ENCODE data around the gene KCNJ11.

Gene KCNJ11

GRCh38 chr11:17414992-17415391, 26.5 kb upstream of the KCNJ11 start:
- H3K27ac ChIP-seq: no peak overlapping the region
- TF ChIP-seq ZFX (IDR thresholded peaks at IDR 0.05; ENCODE audit: borderline replicate concordance): no peak
- TF ChIP-seq, protein P1, sequence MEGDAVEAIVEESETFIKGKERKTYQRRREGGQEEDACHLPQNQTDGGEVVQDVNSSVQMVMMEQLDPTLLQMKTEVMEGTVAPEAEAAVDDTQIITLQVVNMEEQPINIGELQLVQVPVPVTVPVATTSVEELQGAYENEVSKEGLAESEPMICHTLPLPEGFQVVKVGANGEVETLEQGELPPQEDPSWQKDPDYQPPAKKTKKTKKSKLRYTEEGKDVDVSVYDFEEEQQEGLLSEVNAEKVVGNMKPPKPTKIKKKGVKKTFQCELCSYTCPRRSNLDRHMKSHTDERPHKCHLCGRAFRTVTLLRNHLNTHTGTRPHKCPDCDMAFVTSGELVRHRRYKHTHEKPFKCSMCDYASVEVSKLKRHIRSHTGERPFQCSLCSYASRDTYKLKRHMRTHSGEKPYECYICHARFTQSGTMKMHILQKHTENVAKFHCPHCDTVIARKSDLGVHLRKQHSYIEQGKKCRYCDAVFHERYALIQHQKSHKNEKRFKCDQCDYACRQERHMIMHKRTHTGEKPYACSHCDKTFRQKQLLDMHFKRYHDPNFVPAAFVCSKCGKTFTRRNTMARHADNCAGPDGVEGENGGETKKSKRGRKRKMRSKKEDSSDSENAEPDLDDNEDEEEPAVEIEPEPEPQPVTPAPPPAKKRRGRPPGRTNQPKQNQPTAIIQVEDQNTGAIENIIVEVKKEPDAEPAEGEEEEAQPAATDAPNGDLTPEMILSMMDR (IDR thresholded peaks at IDR 0.05): no peak

DNA sequence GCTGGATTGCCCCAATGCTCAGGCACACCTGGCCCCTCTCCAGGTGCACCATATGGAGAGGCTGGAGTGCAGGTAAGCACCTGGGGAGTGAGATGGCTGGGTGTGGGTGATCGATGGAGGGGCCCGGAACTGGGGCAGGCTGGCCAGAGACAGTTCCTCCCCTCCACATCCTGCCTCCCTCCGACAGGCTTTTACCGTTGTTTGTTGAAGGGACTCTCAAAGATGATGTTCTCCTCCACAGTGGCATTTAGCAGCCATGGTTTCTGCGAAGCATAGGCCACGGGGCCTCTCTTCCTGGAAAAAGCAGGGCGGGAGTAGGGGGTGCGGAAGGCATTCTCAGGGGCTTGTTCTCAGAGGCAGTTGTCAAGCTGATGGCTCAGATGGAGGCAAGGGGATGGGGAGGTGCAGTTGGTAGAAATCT, 25.9 kb upstream of the KCNJ11 start:
- 0 out of 2 replicates have a peak overlapping the region, but pooled peaks have one; percentile 43 for H3K27ac ChIP-seq

DNA sequence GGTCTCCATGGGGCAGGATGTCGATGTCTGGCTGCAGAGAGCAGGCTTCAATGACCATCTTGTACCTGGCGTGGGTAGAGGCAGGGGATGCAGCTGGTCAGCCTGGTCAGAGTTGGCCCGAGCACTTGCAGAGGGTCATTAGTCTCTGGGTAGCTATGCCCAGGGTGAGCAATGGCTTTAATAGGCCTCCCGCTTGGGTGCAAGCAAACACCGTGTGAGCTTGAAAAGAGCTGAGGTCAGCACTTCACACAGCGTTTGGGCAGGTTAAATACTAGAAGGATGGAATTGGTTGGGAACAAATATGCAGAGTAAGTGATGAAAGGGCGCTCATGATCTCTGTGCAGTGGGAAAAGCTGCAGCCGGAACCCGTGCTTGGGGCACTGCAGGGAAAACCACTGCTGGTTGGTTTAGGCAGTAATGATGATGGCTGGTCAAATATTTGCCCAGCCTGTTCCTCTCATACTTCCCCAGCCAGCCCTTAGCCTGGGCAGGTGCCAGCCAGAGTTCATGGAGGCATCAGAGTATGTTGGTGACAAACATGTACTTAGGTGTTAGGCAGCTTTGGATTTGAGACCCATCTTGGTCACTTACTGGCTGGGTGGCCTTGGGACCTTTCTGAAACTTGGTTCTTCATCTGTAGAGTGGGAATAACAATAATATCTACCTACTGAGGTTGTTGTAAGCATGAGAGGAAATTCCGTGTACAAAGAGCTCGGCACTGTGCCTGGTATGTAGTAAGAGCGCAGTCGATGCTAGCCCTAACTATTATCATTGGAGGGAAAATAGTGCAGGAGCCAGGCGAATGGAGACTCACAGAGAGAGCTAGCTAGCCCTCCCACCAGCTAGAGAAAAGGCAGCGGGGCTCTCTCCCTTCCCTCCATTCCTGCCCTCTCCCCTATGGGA, 25.2 kb upstream of the KCNJ11 start:
- H3K27ac ChIP-seq: peak overlapping the region; percentile 43; the same call in 1 of the 2 replicates

More for the DNA sequence above, 25.9 kb upstream of the KCNJ11 start:
- no peak for TF ChIP-seq ZFX (IDR thresholded peaks at IDR 0.05; ENCODE audit: borderline replicate concordance)
- TF ChIP-seq, protein P1 (IDR thresholded peaks at IDR 0.05): no peak

DNA sequence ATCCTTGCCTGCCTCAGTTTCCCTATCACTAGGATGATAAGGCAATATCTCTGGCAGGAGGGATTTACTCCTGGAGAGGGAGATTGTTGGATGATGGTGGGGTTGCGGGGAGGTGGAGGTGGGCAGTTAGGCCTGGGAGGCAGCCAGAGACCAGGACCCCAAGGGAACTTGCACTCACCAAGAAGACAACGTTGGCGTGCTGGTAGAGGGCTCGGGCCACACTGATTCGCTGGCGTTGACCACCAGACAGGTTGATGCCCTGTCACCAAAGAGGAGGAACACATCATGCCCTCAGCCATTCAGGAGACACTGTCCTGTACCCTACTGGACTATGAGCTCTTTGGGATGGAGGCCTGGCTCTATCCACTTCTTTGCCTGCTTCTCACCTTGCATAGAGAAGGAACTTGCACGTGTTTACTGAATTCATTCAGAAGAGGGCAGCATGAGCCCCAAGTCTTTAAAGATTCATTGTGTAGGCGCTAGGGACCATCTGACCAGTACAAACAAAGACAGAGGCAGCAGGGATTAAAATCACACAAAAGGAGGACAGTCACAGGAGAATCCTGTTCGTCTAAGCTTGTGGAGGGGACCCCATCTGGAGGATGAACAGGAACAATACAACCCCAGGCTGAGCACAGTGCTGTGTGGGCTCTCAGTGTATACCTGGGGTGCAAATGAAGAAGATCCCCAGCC, 24.2 kb upstream of the KCNJ11 start:
- H3K27ac ChIP-seq: no peak overlapping the region
- no peak for TF ChIP-seq ZFX (IDR thresholded peaks at IDR 0.05; ENCODE audit: borderline replicate concordance)
- TF ChIP-seq, protein P1 (IDR thresholded peaks at IDR 0.05): no peak

More for the DNA sequence above, 25.2 kb upstream of the KCNJ11 start:
- TF ChIP-seq ZFX (IDR thresholded peaks at IDR 0.05; ENCODE audit: borderline replicate concordance): no peak
- TF ChIP-seq, protein P1 (IDR thresholded peaks at IDR 0.05): no peak

DNA sequence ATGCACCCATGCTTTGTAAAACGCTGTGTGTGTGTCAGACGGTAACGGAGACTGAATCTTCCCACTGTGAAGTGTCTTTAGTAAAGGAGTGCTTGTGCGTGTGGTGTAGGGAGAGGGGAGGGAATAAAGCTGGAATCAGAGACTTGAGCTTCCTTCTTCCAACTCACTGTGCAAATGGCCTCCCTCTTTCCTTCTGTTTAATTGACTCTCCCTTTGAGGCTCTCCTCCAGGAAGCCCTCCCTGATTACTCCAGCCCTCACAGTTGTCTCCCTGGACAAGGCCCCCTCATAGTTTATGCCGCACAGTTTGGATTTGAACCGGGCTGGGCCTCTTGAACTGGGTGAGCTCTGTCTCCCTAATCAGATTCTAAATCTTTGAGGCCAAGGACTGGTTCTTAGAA, 23.0 kb upstream of the KCNJ11 start:
- TF ChIP-seq ZFX (IDR thresholded peaks at IDR 0.05; ENCODE audit: borderline replicate concordance): no peak
- TF ChIP-seq, protein P1 (IDR thresholded peaks at IDR 0.05): no peak
- no peak overlapping the region for H3K27ac ChIP-seq

DNA sequence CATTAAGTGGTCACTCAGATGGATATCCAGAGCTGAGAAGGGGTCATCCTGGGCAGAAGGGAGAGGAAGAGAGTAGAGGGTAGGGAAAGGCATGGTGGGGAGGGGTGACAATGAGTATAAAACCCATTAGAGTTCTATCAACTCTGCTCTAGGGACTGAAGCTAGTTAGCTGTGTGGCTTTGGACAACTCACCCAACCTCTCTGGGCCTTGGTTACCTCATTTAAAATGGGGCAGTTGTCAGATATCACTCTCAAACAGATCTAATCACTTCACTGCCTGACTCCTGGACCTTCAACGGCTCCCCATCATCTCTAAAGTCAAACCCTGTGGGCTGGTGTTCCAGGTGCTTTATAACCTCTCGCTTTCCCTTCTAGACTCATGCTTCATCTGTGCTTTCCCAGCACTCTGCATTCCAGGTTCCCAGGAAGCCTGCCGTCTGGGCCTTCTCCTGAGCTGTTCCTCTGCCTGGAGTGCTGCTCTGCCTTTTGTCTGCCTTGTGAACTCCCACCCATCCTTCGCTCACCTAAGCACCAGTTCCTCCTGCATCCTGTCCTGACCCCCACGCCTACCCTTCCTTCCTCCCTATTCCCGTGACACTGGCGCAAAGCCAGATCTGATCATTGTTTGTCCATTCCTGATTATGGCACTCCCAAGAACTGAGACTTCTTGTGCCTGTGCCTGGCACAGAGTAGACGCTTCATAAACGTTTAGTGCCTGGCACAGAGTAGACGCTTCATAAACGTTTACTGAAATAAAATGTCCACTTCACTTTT, 22.3 kb upstream of the KCNJ11 start:
- no peak overlapping the region for H3K27ac ChIP-seq
- TF ChIP-seq ZFX (IDR thresholded peaks at IDR 0.05; ENCODE audit: borderline replicate concordance): no peak
- TF ChIP-seq, protein P1 (IDR thresholded peaks at IDR 0.05): no peak
